Heart right ventricle (tissue), 16 donors: Measurements from ENCODE around the gene OPN4. TPM values are rescaled to one million over a fixed set of nuclear protein-coding genes. Genes with fewer than 3 reads are reported as not detected.

Source experiments
- ATAC-seq, 8 donors: fragments of 200-7000 bp; cut with Tn5 transposase; one replicate each; pipeline ENCODE4 v1.9.1; 2020; ENCODE audit warnings: mild to moderate bottlenecking in 8 of 8, moderate library complexity in 8 of 8, moderate number of reproducible peaks in 1 of 8
- DNase-seq, 2 donors: peaks; one replicate each; pipeline ENCODE4 v3.0.0-alpha.2; 2020
- H3K27ac ChIP-seq, 10 donors: fragments of 200-600 bp; sonication (generic) in 2 of 10; one replicate each; pipeline versions ENCODE4 v1.5.0 to v1.8.0; 2020 to 2022; ENCODE audit warnings: mild to moderate bottlenecking in 3 of 10
- H3K27me3 ChIP-seq, 7 donors: fragments of 200-600 bp; one replicate each; pipeline ENCODE4 v1.8.0; 2021 to 2022; ENCODE audit warnings: mild to moderate bottlenecking in 2 of 7
- H3K36me3 ChIP-seq, 9 donors: fragments of 200-600 bp; sonication (generic) in 1 of 9; one replicate each; pipeline versions ENCODE4 v1.5.0 to v1.8.0; 2020 to 2022; ENCODE audit warnings: mild to moderate bottlenecking in 2 of 9
- H3K4me1 ChIP-seq, 9 donors: fragments of 200-600 bp; sonication (generic) in 1 of 9; one replicate each; pipeline versions ENCODE4 v1.5.0 to v1.8.0; 2020 to 2022; ENCODE audit warnings: mild to moderate bottlenecking in 4 of 9
- H3K4me3 ChIP-seq, 10 donors: fragments of 200-600 bp; sonication (generic) in 2 of 10; one replicate each; pipeline versions ENCODE4 v1.5.0 to v1.8.0; 2020 to 2022; ENCODE audit warnings: mild to moderate bottlenecking in 7 of 10, moderate library complexity in 2 of 10
- H3K9me3 ChIP-seq, 11 donors: fragments of 200-600 bp in 10 of 11; sonication (generic) in 2 of 11; one replicate each; pipeline versions ENCODE4 v1.5.0 to v1.8.0; 2013 to 2022; ENCODE audit warnings: mild to moderate bottlenecking in 2 of 11, control low read depth in 1 of 11, moderate library complexity in 1 of 11
- WGBS, 2 donors: extraction: QIAGEN DNeasy Blood & Tissue Kit; methylation state at CpG; one replicate each; pipeline ENCODE4 v1.1.7; 2013; ENCODE audit warnings: inconsistent platforms in 1 of 2; 5-methylcytosine and 5-hydroxymethylcytosine counted together
- intact Hi-C, 10 donors: fragments of 100-400 bp; cut with DNase I; formaldehyde crosslinking; loops; one replicate each; pipeline versions ENCODE4 v1.11.1 to v1.14.2; 2022
- polyA plus RNA-seq, 2 donors: library from polyadenylated mRNA; stranded (reverse); fragments of 200-250 nt; gene quantifications; one replicate each; pipeline ENCODE4 v1.2.3, GENCODE V29; 2013
- total RNA-seq, 10 donors: library from RNA; stranded (reverse); fragmentation: NEBNext Ultra II Directional in 3 of 10; extraction: Animal tissue kit (Norgen Biotek cat#: 25700) in 3 of 10; gene quantifications; one replicate each; pipeline versions ENCODE4 v1.2.1 to v1.2.4, GENCODE V29; 2021 to 2023
- TF ChIP-seq, protein P1 (sequence below), 9 donors: fragments of 200-600 bp; sonication (generic) in 2 of 9; IDR thresholded peaks; one replicate each; pipeline versions ENCODE4 v1.5.0 to v1.8.0; 2021 to 2022; ENCODE audit warnings: antibody characterized with exemption in 9 of 9, mild to moderate bottlenecking in 5 of 9, moderate library complexity in 1 of 9
- donor health status: Arrhythmogenic right ventricular cardiomyopathy.
- donor health status: ischemic (EF 13 %, LVEDD 7.1; RV severe dilation, severe dysfunction).
- donor health status: healthy with polysubstance abuse.
- donor health status: DM: no; HTN: yes; CAD: no.
- donor health status: DM: no; HTN: no; CAD: no.
- donor health status: ischemic (EF 25% LVEDD 6.9; RV normal size, moderate dysfunction).
- donor health status: ischemic (EF 25% LVEDD 5.7; RV mildly dilated, moderate dysfunction).
- donor health status: healthy.
- donor health status: DM: yes; HTN: yes; CAD: no.
- donor health status: Ischemic cardiomyopathy.
- donor health status: ischemic (EF 35%, LVEDD 5.7; RV mildly dilated, moderate dysfunction).
- donor health status: nonischemic (EF 11% LVEDD 7.7; RV severe dilation, severe dysfunction).
- donor health status: DM: yes; HTN: yes; CAD: no.
- donor health status: PGD.
- donor health status: ischemic (EF 29% LVEDD 5.4; RV normal size, mild dysfunction).
- donor health status: nonischemic (EF 23%, LVEDD 6.1; RV moderate dilation, normal function).

OPN4 gene
- total and polyA plus RNA-seq, 12 donors = 0.10 to 0.29 (median 0.26) TPM; not detected in 5

DNA sequence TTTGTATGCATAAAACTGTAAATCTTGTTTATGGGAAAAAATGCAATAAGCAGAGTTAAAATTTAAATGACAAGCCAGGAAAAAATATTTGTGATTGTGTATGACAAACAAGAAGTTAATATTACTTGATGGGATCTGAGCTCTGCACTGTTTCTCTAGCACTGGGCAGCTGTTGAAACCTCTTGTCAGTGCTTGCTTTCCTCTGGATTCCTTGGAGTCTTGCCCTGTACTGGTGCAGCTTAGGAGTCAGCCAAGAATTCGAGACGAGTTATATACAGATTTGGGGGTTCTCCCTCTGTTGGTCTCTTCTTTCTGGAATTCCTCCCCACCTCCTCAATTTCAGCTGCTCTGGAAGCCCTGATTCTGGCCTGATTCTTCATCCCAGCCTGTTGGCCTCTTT is 24.3 kb upstream of the OPN4 start:
- H3K27me3 ChIP-seq = peaks cover 0 to 57% (median 22%) of the 10 kb centered on the region in 7 donors
- WGBS, 2 donors = 7 to 8% methylated on average over 2 of the region's 2 CpGs
- TF ChIP-seq, protein P1, sequence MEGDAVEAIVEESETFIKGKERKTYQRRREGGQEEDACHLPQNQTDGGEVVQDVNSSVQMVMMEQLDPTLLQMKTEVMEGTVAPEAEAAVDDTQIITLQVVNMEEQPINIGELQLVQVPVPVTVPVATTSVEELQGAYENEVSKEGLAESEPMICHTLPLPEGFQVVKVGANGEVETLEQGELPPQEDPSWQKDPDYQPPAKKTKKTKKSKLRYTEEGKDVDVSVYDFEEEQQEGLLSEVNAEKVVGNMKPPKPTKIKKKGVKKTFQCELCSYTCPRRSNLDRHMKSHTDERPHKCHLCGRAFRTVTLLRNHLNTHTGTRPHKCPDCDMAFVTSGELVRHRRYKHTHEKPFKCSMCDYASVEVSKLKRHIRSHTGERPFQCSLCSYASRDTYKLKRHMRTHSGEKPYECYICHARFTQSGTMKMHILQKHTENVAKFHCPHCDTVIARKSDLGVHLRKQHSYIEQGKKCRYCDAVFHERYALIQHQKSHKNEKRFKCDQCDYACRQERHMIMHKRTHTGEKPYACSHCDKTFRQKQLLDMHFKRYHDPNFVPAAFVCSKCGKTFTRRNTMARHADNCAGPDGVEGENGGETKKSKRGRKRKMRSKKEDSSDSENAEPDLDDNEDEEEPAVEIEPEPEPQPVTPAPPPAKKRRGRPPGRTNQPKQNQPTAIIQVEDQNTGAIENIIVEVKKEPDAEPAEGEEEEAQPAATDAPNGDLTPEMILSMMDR (IDR thresholded peaks at IDR 0.05) = no peak
- DNase-seq (peak in 1 of 2 donors; percentile 75), ATAC-seq (peak; percentile 70 to 91 (median 88))
- H3K9me3 ChIP-seq = no peaks in the 10 kb centered on the region
- no peaks in the 10 kb centered on the region for H3K36me3 ChIP-seq
- peaks cover 0 to 31% (median 6%) of the 10 kb centered on the region in 9 donors for H3K4me1 ChIP-seq
- intact Hi-C loops = loop anchor here in 1 of 10 donors (2.0 kb wide), 1 partner anchor 35 kb away; no protein-coding TSS in a partner anchor
- H3K4me3 ChIP-seq = no peak overlapping the region
- peak overlapping the region in 5 of 10 donors; percentile 33 to 54 (median 49) for H3K27ac ChIP-seq

DNA sequence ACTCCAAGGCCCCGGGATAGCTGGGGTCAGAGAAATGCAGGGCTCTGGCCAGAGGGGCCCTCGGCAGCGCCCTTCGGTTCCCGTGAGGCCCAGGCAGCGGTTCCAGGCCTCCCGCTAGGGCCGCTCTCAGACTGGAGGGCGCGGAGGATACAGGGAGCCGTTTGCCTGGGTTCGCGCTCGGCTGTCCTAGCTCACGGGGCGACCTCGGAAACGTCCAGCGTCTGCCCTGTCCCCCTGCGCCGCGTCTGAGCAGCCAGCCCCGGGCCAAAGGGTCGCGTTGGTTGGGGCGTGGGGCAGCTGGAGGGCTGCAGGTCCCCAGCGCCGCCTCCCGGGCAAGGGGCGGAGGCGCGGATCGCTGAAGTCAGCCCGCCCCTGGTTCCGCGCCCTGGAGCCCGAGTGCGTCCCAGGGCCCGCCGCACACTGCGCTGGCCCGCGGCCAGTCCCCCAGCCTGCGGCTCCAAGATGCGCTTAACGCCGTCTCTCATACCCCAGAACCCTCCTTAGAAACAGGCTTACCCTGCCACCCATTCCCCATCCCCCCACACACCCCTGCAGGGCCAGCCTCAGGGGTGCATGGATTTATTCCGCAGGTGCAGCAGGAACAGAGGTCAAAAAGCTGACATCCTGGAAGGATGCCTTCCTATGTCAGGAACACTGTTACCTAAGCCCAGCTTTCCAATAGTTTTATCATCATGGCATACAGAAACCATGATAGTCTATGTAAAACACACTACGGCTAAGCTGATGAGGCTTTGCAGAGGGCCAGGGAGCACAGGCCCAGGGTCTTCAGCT is 22.1 kb upstream of the OPN4 start:
- peaks cover 0 to 54% (median 22%) of the 10 kb centered on the region in 7 donors for H3K27me3 ChIP-seq
- WGBS, 2 donors = 4 to 5% methylated on average over 44 to 49 of the region's 49 CpGs
- peak; percentile 27 to 65 for DNase-seq
- no peaks in the 10 kb centered on the region for H3K36me3 ChIP-seq
- no peaks in the 10 kb centered on the region for H3K9me3 ChIP-seq
- peak; percentile 59 to 85 (median 73) for ATAC-seq
- H3K4me3 ChIP-seq = peak overlapping the region in 9 of 10 donors; percentile 22 to 52 (median 45)
- TF ChIP-seq, protein P1 (IDR thresholded peaks at IDR 0.05) = peak in 5 of 9 donors; percentile 31 to 56 (median 51)
- intact Hi-C loops = no loop called here
- H3K27ac ChIP-seq = peak overlapping the region in 8 of 10 donors; percentile 31 to 72 (median 47)
- peaks cover 0 to 31% (median 6%) of the 10 kb centered on the region in 9 donors for H3K4me1 ChIP-seq

DNA sequence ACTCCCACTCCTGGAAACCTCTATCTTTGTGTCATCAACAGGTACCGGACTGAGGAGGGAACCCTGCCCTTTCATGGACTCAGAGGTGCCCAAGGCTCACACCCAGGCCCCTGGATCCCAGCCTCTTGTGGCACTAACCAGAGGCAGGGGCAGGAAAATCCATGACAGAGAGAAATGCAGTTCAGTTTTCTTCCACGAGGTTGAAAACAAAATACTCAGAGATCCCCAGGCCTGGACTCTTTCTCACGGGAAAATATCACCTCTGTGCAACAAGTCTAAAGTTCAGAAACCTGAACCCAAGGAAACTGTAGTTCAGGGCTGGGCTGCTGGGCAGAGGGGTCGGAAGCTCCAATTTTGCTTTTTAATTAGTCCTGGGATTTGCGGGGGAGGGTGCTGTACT is 21.4 kb upstream of the OPN4 start:
- intact Hi-C loops = no loop called here
- no peak overlapping the region for H3K27ac ChIP-seq

DNA sequence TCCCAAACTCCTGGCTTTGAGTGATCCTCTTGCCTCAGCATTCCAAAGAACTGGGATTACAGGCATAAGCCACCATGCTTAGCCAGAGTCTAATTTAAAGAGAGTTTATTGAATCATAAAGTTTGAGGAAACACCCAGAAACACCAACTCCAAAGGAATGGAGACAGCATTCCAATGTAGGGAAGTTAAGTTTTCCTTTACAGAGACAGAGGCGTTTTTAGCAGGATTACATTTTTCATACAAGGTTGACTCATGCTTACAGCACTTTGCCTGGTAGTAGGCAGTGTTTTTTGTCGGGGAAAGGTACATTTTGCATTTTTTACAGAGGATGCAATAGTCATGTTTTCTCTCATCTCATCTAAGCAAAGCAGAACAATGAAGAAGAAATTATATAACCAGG is 18.9 kb upstream of the OPN4 start:
- WGBS, 2 donors = 59 to 78% methylated on average over 2 of the region's 2 CpGs
- intact Hi-C loops = no loop called here
- DNase-seq = no peak
- Histone ChIP-seq H3K36me3 (no peaks in the 10 kb centered on the region), H3K27ac (no peak overlapping the region), H3K27me3 (peaks cover 0 to 42% (median 20%) of the 10 kb centered on the region in 7 donors), H3K9me3 (no peaks in the 10 kb centered on the region), H3K4me1 (peaks cover 0 to 24% (median 6%) of the 10 kb centered on the region in 9 donors), H3K4me3 (no peak overlapping the region)
- TF ChIP-seq, protein P1 (IDR thresholded peaks at IDR 0.05) = no peak
- no peak for ATAC-seq

More for the DNA sequence above, 21.4 kb upstream of the OPN4 start:
- TF ChIP-seq, protein P1 (IDR thresholded peaks at IDR 0.05) = no peak
- DNase-seq = no peak
- Histone ChIP-seq H3K27me3 (peaks cover 0 to 51% (median 22%) of the 10 kb centered on the region in 7 donors), H3K9me3 (no peaks in the 10 kb centered on the region), H3K36me3 (no peaks in the 10 kb centered on the region), H3K4me3 (no peak overlapping the region), H3K4me1 (peaks cover 0 to 31% (median 6%) of the 10 kb centered on the region in 9 donors)
- 69 to 70% methylated on average over 5 of the region's 5 CpGs for WGBS, 2 donors
- ATAC-seq = peak in 1 of 8 donors; percentile 14
